NCI-H1436 (cell line): ENCODE measurements around the gene ZNF70.

Source experiments
- DNase-seq: peaks from one replicate; lab custom pipeline; 2025; lab: John Stamatoyannopoulos, UW

Gene ZNF70

DNA sequence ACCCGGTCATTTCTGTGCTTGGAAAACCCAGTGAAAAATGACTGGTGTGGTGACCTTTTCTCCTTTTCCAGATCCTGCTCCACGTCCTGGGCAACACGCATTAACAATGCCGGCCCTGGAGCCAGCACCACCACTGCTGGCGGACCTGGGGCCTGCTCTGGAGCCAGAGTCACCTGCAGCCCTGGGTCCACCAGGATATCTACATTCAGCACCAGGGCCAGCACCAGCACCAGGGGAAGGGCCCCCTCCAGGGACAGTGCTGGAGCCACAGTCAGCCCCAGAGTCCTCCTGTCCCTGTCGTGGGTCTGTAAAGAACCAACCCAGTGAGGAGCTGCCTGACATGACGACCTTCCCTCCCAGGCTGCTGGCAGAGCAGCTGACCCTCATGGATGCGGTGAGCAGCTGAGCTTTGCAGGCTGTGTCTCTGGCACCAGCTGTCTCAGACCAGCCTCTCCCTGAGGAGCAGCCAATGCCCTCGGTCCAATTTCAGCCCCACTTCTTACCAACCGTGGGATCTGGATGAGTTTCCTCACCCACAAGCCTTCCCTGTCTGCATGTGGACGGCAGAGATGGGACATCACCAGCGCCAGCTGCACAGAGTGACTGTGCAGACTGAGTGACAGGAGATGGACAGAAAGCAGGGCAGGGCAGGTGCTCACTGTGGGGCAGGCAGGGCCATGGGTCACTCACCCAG is 58.2 kb downstream of the ZNF70 start:
- DNase-seq, result no peak

DNA sequence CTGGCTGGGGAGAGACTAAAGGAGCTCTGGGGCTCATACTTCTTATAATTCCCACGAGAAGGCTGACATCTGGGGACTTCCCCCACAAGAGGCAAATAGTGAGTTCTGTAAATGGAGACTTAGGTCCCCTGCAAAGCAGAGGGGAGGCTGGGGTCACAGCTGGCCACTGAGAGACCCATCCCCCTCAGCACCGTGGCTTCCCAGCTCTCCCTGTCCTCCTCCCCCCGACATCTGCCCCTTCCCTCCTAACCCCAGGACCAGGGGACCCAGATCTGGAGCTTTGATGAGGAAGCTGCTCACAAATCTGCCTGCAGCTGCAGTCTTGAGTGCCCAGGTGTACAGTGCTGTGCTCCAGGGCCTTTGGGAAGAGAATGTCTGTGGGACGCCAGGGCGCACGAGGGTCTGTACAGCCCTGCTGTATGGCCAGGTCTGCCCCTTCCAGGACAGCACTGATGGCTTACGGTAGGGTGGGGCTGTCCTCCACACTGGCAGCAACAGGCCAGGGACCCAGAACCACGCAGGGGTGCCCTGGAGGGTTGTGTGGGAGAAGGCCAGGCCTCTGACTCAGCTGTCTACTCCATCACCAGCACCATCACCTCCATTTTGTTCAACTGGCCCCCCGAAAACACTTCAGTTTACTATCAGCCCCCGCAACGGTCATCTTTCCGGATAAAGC is 59.0 kb downstream of the ZNF70 start:
- DNase-seq, result no peak

DNA sequence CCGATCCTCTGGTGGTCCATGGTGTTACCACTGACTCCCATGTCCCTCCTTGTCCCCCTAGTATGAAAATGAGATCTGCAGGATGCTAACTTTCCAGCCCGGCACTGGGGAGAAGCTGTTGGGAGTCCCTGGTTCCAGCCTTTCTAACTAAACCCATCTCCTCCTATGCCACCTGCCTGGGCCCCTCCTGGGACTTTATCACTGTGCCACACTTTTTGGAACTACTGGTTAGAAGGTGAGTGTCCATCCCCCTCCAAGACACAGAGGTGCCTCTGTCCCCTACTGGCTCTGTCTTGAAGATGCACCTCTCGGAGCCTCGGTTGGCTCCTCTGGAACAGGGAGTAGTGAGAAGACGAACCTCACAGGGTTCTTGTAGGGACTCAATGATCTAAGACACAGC is 60.2 kb downstream of the ZNF70 start, which contains the start of gene RGL4:
Gene RGL4, plus strand, starts transcription at position 301 of the 400 bp plus-strand sequence. CDS start 1,018 bp downstream, outside the sequence.
- DNase-seq, result no peak

DNA sequence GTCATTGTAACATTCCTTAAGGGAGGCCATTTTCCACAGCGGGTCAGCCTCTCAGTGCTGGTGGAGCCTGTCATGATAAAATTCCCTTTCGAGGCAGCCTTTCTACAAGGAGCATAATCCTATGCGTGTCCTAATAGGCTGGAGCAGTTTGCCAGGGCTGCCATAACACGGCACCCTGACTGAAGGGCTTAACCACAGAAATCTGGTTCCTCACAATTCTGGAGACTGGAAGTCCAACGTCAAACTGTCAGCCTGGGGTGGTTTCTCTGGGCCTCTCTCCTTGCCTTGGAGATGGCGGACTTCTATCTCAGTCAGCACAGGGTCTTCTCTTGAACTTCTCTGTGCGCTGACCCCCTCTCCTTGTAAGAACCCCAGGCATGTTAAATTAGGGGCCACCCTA is 61.5 kb downstream of the ZNF70 start:
- DNase-seq, result no peak
